NCI-H226 (cell line): ENCODE measurements around the gene ACKR2.

Experiments used
- DNase-seq: peaks from one replicate; pipeline ENCODE4 v3.0.0-alpha.2; 2015

The ACKR2 gene

GRCh38 chr3:42894698-42895579, 85.7 kb downstream of the ACKR2 start:
- DNase-seq = no peak

- DNase-seq = no peak
Observed at GRCh38 chr3:42895580-42895868, 86.3 kb downstream of the ACKR2 start.

GRCh38 chr3:42898896-42899675, 89.8 kb downstream of the ACKR2 start:
- no peak for DNase-seq

- DNase-seq = no peak
Observed at GRCh38 chr3:42900226-42901072, 91.2 kb downstream of the ACKR2 start.

GRCh38 chr3:42901073-42901415, 91.8 kb downstream of the ACKR2 start:
- DNase-seq = no peak

- DNase-seq = no peak
Observed at GRCh38 chr3:42902257-42902656, 93.0 kb downstream of the ACKR2 start.

GRCh38 chr3:42904076-42904475, 94.8 kb downstream of the ACKR2 start:
- DNase-seq = no peak

- DNase-seq = no peak
Observed at GRCh38 chr3:42905740-42906069, 96.5 kb downstream of the ACKR2 start.

GRCh38 chr3:42906070-42906847, 97.0 kb downstream of the ACKR2 start, which contains the start of gene ZNF662:
Gene ZNF662, plus strand, starts transcription at chr3:42906142. Its CDS starts 1,973 bp downstream, at chr3:42908115.
- DNase-seq = no peak

- DNase-seq = no peak
Observed at GRCh38 chr3:42906848-42907183, 97.6 kb downstream of the ACKR2 start.

- no peak for DNase-seq
Observed at GRCh38 chr3:42908675-42909074, 99.4 kb downstream of the ACKR2 start.

GRCh38 chr3:42911551-42911950, 102.3 kb downstream of the ACKR2 start:
- no peak for DNase-seq

- DNase-seq = no peak
Observed at GRCh38 chr3:42914771-42915515, 105.7 kb downstream of the ACKR2 start.
